HepG2 (cell line): ENCODE data around the gene JKAMP. TPM values are rescaled to one million over a fixed set of nuclear protein-coding genes. Genes with fewer than 3 reads are reported as not detected.

Experiments
- BORCS8-MEF2B ChIP-seq: sonication (generic); formaldehyde crosslinking; IDR thresholded peaks from 2 replicates; pipeline ENCODE4 v1.8.0; 2022; ENCODE audit warnings: mild to moderate bottlenecking, missing genetic modification reagents
- CREB3 ChIP-seq: sonication (generic); formaldehyde crosslinking; IDR thresholded peaks from 2 replicates; pipeline ENCODE4 v1.5.0; 2020; ENCODE audit warnings: missing genetic modification reagents
- MBD4 ChIP-seq: IDR thresholded peaks from 2 replicates; pipeline ENCODE4 v1.6.1; 2012; ENCODE audit warnings: low read length, inconsistent platforms, borderline replicate concordance
- MTA3 ChIP-seq: sonication (generic); formaldehyde crosslinking; IDR thresholded peaks from 2 replicates; pipeline ENCODE4 v1.4.0; 2020; ENCODE audit warnings: missing genetic modification reagents
- POLR2G ChIP-seq: fragments of 200-400 bp; formaldehyde crosslinking; IDR thresholded peaks from 2 replicates; pipeline ENCODE4 v1.6.1; 2018; ENCODE audit warnings: mild to moderate bottlenecking, low read depth, low read length, moderate library complexity
- RARA ChIP-seq: IDR thresholded peaks from 2 replicates; pipeline ENCODE4 v1.6.1; 2016; ENCODE audit warnings: missing genetic modification reagents, missing compliant biosample characterization
- SNAI1 ChIP-seq: sonication (generic); formaldehyde crosslinking; IDR thresholded peaks from 2 replicates; pipeline ENCODE4 v1.5.0; 2020; ENCODE audit warnings: mild to moderate bottlenecking, missing genetic modification reagents, borderline replicate concordance
- XBP1 ChIP-seq: sonication (generic); formaldehyde crosslinking; IDR thresholded peaks from 2 replicates; pipeline ENCODE4 v1.5.0; 2020; ENCODE audit warnings: missing genetic modification reagents
- YY1 ChIP-seq: IDR thresholded peaks from 2 replicates; pipeline ENCODE4 v1.6.1; 2011; ENCODE audit warnings: low read length, low read depth, moderate library complexity, mild to moderate bottlenecking; ENCODE audit not compliant: insufficient read depth, insufficient replicate concordance
- ZNF143 ChIP-seq: sonication (generic); formaldehyde crosslinking; IDR thresholded peaks from 2 replicates; pipeline ENCODE4 v1.4.0; 2020; ENCODE audit warnings: missing genetic modification reagents
- ZNF260 ChIP-seq: sonication (generic); formaldehyde crosslinking; IDR thresholded peaks from 2 replicates; pipeline ENCODE4 v1.4.0; 2020; ENCODE audit warnings: missing genetic modification reagents, low read depth, mild to moderate bottlenecking, borderline replicate concordance
- ZNF790 ChIP-seq: sonication (generic); formaldehyde crosslinking; IDR thresholded peaks from 2 replicates; pipeline ENCODE4 v1.8.0; 2022; ENCODE audit warnings: missing genetic modification reagents, mild to moderate bottlenecking, borderline replicate concordance
- ZSCAN31 ChIP-seq: sonication (generic); formaldehyde crosslinking; IDR thresholded peaks from 2 replicates; pipeline ENCODE4 v1.5.0; 2020; ENCODE audit warnings: low read depth, mild to moderate bottlenecking, missing genetic modification reagents
- ZSCAN9 ChIP-seq: IDR thresholded peaks from 2 replicates; pipeline ENCODE4 v1.6.1; 2016; ENCODE audit warnings: borderline replicate concordance
- polyA plus RNA-seq, 8 experiments: library from polyadenylated mRNA; depleted of rRNA in 3 of 8; stranded (reverse) in 7 of 8; unstranded in 1 of 8; fragments of >200 nt; fragmentation: Illumina TruSeq in 4 of 8; extraction: Trizol in 4 of 8; gene quantifications; 2 replicates each; pipeline versions ENCODE4 v1.2.1 to v1.2.3, GENCODE V29; 2011 to 2016; ENCODE audit warnings: low read depth in 4 of 8, missing spikeins in 1 of 8, mixed read lengths in 1 of 8; ENCODE audit not compliant: insufficient read depth in 1 of 8
- total RNA-seq, 5 experiments: library from RNA; depleted of rRNA; stranded (reverse); fragments of >200 nt; fragmentation: Illumina TruSeq; extraction: Trizol; gene quantifications; 2 replicates each; pipeline ENCODE4 v1.2.3, GENCODE V29; 2016; ENCODE audit warnings: low read depth in 1 of 5
- TF ChIP-seq, protein P1 (sequence below), 2 experiments: fragments of 450-650 bp in 1 of 2; sonication (generic) in 1 of 2; formaldehyde crosslinking in 1 of 2; IDR thresholded peaks; 2 replicates each; pipeline versions ENCODE4 v1.6.1 to v1.8.0; 2016 to 2022; ENCODE audit warnings: antibody characterized with exemption in 1 of 2, mild to moderate bottlenecking in 1 of 2, missing genetic modification reagents in 1 of 2
- TF ChIP-seq, protein P2 (sequence below): IDR thresholded peaks from 2 replicates; pipeline ENCODE4 v1.6.1; 2012; ENCODE audit warnings: low read depth, low read length, improper control_type of control experiment

Gene JKAMP
- total and polyA plus RNA-seq, 2 of the 13 experiments (the other 11 are each of a cell fraction or from before 2014, with no cell fraction given): 56.4 to 135 TPM

DNA sequence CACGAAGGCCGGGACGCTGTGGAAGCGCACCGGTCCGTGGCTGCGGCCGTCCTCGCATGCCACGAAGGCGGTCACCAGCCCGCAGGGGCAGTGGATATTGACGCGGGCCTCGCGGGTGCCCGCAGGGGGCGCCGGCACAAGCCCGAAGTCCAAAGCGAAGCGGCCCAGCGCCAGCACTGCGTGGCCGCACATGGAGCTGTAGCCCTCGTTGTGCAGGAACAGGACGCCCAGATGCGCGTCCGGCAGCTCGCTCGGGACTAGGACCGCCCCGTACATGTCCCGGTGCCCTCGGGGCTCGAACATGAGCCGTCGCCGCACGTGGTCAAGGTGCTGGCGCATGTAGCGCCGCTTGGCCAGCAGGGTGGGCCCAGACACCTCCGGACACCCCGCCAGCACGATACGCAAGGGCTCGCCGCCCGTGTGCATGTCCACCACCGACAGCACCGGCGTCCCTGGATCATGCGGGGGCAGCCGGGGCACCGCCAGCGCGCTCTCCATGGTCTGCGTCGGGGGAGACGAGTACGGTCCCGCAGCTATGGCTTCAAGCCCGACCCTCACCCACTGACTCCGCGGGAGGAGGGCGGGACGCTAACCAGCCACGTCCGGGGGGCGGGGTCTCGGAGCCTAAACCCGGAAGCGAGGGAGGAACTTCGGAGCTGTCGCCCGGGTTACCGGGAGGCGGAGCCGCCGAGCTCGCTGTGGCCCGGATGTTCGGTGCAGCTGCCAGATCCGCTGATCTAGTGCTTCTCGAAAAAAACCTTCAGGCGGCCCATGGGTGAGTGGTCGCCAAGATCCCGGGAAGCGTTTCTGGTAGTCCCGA is at the start of gene JKAMP, which contains the start of gene L3HYPDH (continued):
- TF ChIP-seq MTA3 (no peak), ZSCAN31 (CRISPR knock-in tag) (peak; percentile 84), RARA (CRISPR knock-in tag) (peak; percentile 46; the same call in 1 of the 2 replicates), XBP1 (CRISPR knock-in tag) (peak; percentile 85), ZSCAN9 (CRISPR knock-in tag) (no peak; the same call in none of the 2 replicates), SNAI1 (CRISPR knock-in tag) (peak; percentile 96; the same call in 1 of the 2 replicates), CREB3 (CRISPR knock-in tag) (peak; percentile 97), ZNF790 (peak; percentile 98), ZNF260 (CRISPR knock-in tag) (no peak; the same call in 1 of the 2 replicates), BORCS8-MEF2B (peak; percentile 98), POLR2G (peak; percentile 89), MBD4 (no peak), ZNF143 (CRISPR knock-in tag) (peak; percentile 68), YY1 (peak; percentile 47)
- TF ChIP-seq, protein P1, sequence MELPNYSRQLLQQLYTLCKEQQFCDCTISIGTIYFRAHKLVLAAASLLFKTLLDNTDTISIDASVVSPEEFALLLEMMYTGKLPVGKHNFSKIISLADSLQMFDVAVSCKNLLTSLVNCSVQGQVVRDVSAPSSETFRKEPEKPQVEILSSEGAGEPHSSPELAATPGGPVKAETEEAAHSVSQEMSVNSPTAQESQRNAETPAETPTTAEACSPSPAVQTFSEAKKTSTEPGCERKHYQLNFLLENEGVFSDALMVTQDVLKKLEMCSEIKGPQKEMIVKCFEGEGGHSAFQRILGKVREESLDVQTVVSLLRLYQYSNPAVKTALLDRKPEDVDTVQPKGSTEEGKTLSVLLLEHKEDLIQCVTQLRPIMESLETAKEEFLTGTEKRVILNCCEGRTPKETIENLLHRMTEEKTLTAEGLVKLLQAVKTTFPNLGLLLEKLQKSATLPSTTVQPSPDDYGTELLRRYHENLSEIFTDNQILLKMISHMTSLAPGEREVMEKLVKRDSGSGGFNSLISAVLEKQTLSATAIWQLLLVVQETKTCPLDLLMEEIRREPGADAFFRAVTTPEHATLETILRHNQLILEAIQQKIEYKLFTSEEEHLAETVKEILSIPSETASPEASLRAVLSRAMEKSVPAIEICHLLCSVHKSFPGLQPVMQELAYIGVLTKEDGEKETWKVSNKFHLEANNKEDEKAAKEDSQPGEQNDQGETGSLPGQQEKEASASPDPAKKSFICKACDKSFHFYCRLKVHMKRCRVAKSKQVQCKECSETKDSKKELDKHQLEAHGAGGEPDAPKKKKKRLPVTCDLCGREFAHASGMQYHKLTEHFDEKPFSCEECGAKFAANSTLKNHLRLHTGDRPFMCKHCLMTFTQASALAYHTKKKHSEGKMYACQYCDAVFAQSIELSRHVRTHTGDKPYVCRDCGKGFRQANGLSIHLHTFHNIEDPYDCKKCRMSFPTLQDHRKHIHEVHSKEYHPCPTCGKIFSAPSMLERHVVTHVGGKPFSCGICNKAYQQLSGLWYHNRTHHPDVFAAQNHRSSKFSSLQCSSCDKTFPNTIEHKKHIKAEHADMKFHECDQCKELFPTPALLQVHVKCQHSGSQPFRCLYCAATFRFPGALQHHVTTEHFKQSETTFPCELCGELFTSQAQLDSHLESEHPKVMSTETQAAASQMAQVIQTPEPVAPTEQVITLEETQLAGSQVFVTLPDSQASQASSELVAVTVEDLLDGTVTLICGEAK (IDR thresholded peaks at IDR 0.05): no peak
- TF ChIP-seq, protein P1 (CRISPR knock-in tag; IDR thresholded peaks at IDR 0.05): peak; percentile 94
- TF ChIP-seq, protein P2, sequence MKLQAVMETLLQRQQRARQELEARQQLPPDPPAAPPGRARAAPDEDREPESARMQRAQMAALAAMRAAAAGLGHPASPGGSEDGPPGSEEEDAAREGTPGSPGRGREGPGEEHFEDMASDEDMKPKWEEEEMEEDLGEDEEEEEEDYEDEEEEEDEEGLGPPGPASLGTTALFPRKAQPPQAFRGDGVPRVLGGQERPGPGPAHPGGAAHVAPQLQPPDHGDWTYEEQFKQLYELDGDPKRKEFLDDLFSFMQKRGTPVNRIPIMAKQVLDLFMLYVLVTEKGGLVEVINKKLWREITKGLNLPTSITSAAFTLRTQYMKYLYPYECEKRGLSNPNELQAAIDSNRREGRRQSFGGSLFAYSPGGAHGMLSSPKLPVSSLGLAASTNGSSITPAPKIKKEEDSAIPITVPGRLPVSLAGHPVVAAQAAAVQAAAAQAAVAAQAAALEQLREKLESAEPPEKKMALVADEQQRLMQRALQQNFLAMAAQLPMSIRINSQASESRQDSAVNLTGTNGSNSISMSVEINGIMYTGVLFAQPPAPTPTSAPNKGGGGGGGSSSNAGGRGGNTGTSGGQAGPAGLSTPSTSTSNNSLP: no peak
